ENCODE data around the gene ACTMAP. TPM values are rescaled to one million over a fixed set of nuclear protein-coding genes. Genes with fewer than 3 reads are reported as not detected.
A peak's percentile ranks its signal among the peaks of the same experiment; 100 is the strongest.

Gene ACTMAP
- total RNA-seq, 2 donors from 2014 or later = 3.7 to 5.3 TPM

- Histone ChIP-seq H3K9me3 (no peaks in the 10 kb centered on the region), H3K4me1 (peaks cover 0 to 76% of the 10 kb centered on the region in 2 donors), H3K36me3 (no peaks in the 10 kb centered on the region), H3K4me3 (peak overlapping the region; percentile 80), H3K27me3 (no peaks in the 10 kb centered on the region), H3K27ac (peak overlapping the region; percentile 95 to 98)
- no peak for DNase-seq (ENCODE audit: low spot score)
- no peak for TF ChIP-seq CTCF (IDR thresholded peaks at IDR 0.05)
Observed at GRCh38 chr19:40717325-40717879, 32.9 kb downstream of the ACTMAP start.

GRCh38 chr19:40716482-40717324, 33.6 kb downstream of the ACTMAP start, which contains the start of the genes COQ8B and ITPKC:
Gene COQ8B (minus strand): TSS chr19:40716886. CDS start chr19:40714632, 2,254 bp downstream.
Gene ITPKC (plus strand): TSS chr19:40717112. CDS start chr19:40717136, 24 bp downstream.
- H3K4me1 ChIP-seq = peaks cover 0 to 69% of the 10 kb centered on the region in 2 donors
- peak; percentile 99 for DNase-seq (ENCODE audit: low spot score)
- no peak for TF ChIP-seq CTCF (IDR thresholded peaks at IDR 0.05)
- peak within 1 kb of the TSS; percentile 80 for H3K4me3 ChIP-seq
- H3K9me3 ChIP-seq = no peaks in the 10 kb centered on the region
- H3K27ac ChIP-seq = peak within 1 kb of the TSS; percentile 95 to 98
- no peaks in the 10 kb centered on the region for H3K36me3 ChIP-seq
- H3K27me3 ChIP-seq = no peaks in the 10 kb centered on the region

GRCh38 chr19:40716031-40716481, 34.2 kb downstream of the ACTMAP start:
- H3K36me3 ChIP-seq = no peaks in the 10 kb centered on the region
- H3K4me3 ChIP-seq = peak overlapping the region; percentile 80
- no peak for TF ChIP-seq CTCF (IDR thresholded peaks at IDR 0.05)
- DNase-seq (ENCODE audit: low spot score) = peak; percentile 75
- H3K27me3 ChIP-seq = no peaks in the 10 kb centered on the region
- no peaks in the 10 kb centered on the region for H3K9me3 ChIP-seq
- peaks cover 0 to 63% of the 10 kb centered on the region in 2 donors for H3K4me1 ChIP-seq
- H3K27ac ChIP-seq = peak overlapping the region; percentile 95 to 98

- peak overlapping the region; percentile 40 to 80 for H3K4me3 ChIP-seq
- no peaks in the 10 kb centered on the region for H3K9me3 ChIP-seq
- TF ChIP-seq CTCF (IDR thresholded peaks at IDR 0.05) = no peak
- DNase-seq (ENCODE audit: low spot score) = peak; percentile 94
- peaks cover 0 to 49% of the 10 kb centered on the region in 2 donors for H3K4me1 ChIP-seq
- H3K27ac ChIP-seq = peak overlapping the region; percentile 95 to 98
- peaks cover 4% of the 10 kb centered on the region for H3K36me3 ChIP-seq
- no peaks in the 10 kb centered on the region for H3K27me3 ChIP-seq
Observed at GRCh38 chr19:40714441-40715299, 35.6 kb downstream of the ACTMAP start.

GRCh38 chr19:40713939-40714338, 36.3 kb downstream of the ACTMAP start:
- no peak overlapping the region for H3K4me3 ChIP-seq
- H3K9me3 ChIP-seq = no peaks in the 10 kb centered on the region
- peak overlapping the region; percentile 95 to 98 for H3K27ac ChIP-seq
- H3K27me3 ChIP-seq = no peaks in the 10 kb centered on the region
- DNase-seq (ENCODE audit: low spot score) = no peak
- H3K36me3 ChIP-seq = peaks cover 12% of the 10 kb centered on the region
- TF ChIP-seq CTCF (IDR thresholded peaks at IDR 0.05) = no peak
- peaks cover 0 to 42% of the 10 kb centered on the region in 2 donors for H3K4me1 ChIP-seq

Measured in right atrium auricular region (tissue), 2 donors.